Measurements from ENCODE around the gene CHN2. TPM values are rescaled to one million over a fixed set of nuclear protein-coding genes. Genes with fewer than 3 reads are reported as not detected.

Gene CHN2
- total and polyA plus RNA-seq, 10 donors: 4.2 to 52.0 (median 28.5) TPM

- Histone ChIP-seq H3K9me3 (no peaks in the 10 kb centered on the region), H3K27me3 (replicated peaks in 1 of 7) (no peaks in the 10 kb centered on the region), H3K4me1 (peaks cover 0 to 23% (median 6%) of the 10 kb centered on the region in 6 donors), H3K27ac (no peak overlapping the region), H3K36me3 (no peaks in the 10 kb centered on the region), H3K4me3 (no peak overlapping the region)
- intact Hi-C loops (cut with DNase I; ENCODE audit: low total_unique reads): no loop called here
- TF ChIP-seq POLR2A (IDR thresholded peaks at IDR 0.05) (no peak), CTCF (IDR thresholded peaks at IDR 0.05 in 8 of 11, conservative IDR thresholded peaks at IDR 0.05 in 3 of 11) (no peak), POLR2AphosphoS5 (IDR thresholded peaks at IDR 0.05) (no peak)
- WGBS, 5 donors: 31 to 55% (median 42%) methylated on average over 3 of the region's 3 CpGs
- DNase-seq: no peak
Observed at GRCh38 chr7:29329686-29330085, 135.1 kb downstream of the CHN2 start.

GRCh38 chr7:29330136-29330535 is 135.6 kb downstream of the CHN2 start:
- H3K4me1 ChIP-seq: peaks cover 0 to 24% (median 6%) of the 10 kb centered on the region in 6 donors
- intact Hi-C loops (cut with DNase I; ENCODE audit: low total_unique reads): no loop called here
- no peaks in the 10 kb centered on the region for H3K9me3 ChIP-seq
- H3K4me3 ChIP-seq: no peak overlapping the region
- no peaks in the 10 kb centered on the region for H3K36me3 ChIP-seq
- TF ChIP-seq POLR2AphosphoS5 (IDR thresholded peaks at IDR 0.05) (no peak), CTCF (IDR thresholded peaks at IDR 0.05 in 8 of 11, conservative IDR thresholded peaks at IDR 0.05 in 3 of 11) (no peak), POLR2A (IDR thresholded peaks at IDR 0.05) (no peak)
- H3K27ac ChIP-seq: no peak overlapping the region
- no peaks in the 10 kb centered on the region for H3K27me3 ChIP-seq (replicated peaks in 1 of 7)
- WGBS, 5 donors: 84 to 96% (median 89%) methylated on average over 5 of the region's 5 CpGs
- no peak for DNase-seq

- WGBS, 5 donors: 49 to 77% (median 69%) methylated on average over 7 of the region's 7 CpGs
- intact Hi-C loops (cut with DNase I; ENCODE audit: low total_unique reads): no loop called here
- no peak for DNase-seq
Observed at GRCh38 chr7:29331163-29331562, 136.6 kb downstream of the CHN2 start.

More at GRCh38 chr7:29331163-29331562, 136.6 kb downstream of the CHN2 start:
- no peak overlapping the region for H3K27ac ChIP-seq
- no peaks in the 10 kb centered on the region for H3K9me3 ChIP-seq
- H3K36me3 ChIP-seq: no peaks in the 10 kb centered on the region
- peaks cover 0 to 34% (median 11%) of the 10 kb centered on the region in 6 donors for H3K4me1 ChIP-seq
- TF ChIP-seq POLR2A (IDR thresholded peaks at IDR 0.05) (no peak), POLR2AphosphoS5 (IDR thresholded peaks at IDR 0.05) (no peak), CTCF (IDR thresholded peaks at IDR 0.05 in 8 of 11, conservative IDR thresholded peaks at IDR 0.05 in 3 of 11) (no peak)
- H3K27me3 ChIP-seq (replicated peaks in 1 of 7): no peaks in the 10 kb centered on the region
- H3K4me3 ChIP-seq: no peak overlapping the region

All from spleen (tissue), 11 donors.